ENCODE measurements around the gene OPN5. TPM values are rescaled to one million over a fixed set of nuclear protein-coding genes. Genes with fewer than 3 reads are reported as not detected.

OPN5 gene
- total RNA-seq, 1 donor, result not detected

DNA sequence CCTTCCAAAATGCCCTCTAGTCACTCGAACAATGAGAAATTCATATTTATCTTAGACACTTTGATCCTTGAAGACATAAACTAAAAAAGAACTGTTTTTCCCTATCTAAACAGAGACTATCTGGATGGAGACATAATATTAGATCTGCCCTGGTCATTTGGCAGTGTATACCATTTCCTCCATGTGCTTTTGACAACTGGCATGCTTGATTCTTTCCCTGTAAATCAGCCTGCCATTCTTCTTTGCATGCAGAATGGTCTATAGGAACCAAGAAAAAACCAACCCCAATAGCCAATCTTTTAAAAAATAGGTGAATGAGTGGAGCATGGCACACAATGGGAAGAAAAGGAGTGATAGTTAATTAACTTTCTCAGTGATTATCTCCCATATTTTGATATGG lies 93.8 kb downstream of the OPN5 start:
- Histone ChIP-seq H3K4me3 (ENCODE audit: low read length) (no peak overlapping the region), H3K4me1 (ENCODE audit: insufficient read depth, low read length) (no peaks in the 10 kb centered on the region), H3K27me3 (ENCODE audit: insufficient read depth, low read length) (no peaks in the 10 kb centered on the region), H3K9me3 (ENCODE audit: low read depth, low read length) (no peaks in the 10 kb centered on the region)

Other genes starting within 250 kb of the OPN5 start
- gene ADGRF4, start 83.5 kb upstream of the OPN5 start, total RNA-seq, result not detected

Data from mononuclear cell (primary cell).